ENCODE results near the gene ADARB1. TPM values are rescaled to one million over a fixed set of nuclear protein-coding genes. Genes with fewer than 3 reads are reported as not detected.

Gene ADARB1
- total and polyA plus RNA-seq, 2 of the 8 experiments (the other 6 are each of a cell fraction or from before 2014, with no cell fraction given), result 4.7 to 14.9 TPM

DNA sequence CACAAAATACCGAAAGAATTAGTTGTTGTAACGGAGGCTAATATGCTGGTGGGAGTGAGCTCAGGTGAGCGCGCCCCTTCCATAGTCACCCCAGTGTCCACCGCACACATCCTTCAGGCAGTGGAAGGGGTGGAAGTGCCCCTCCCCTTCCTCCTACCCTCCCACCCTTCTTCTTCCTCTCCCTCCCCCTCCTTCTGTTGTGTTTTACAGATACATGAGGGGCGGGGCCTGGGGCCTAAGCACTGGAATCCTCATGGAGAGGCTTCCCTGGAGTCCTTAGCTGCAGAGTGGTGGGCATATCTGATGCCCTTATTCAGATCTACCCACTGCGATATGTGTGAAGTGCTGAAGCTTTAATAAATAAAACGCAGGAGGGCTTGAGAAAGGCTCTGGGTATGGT, 10.3 kb upstream of the ADARB1 start (continued):
- TF ChIP-seq, protein P1, sequence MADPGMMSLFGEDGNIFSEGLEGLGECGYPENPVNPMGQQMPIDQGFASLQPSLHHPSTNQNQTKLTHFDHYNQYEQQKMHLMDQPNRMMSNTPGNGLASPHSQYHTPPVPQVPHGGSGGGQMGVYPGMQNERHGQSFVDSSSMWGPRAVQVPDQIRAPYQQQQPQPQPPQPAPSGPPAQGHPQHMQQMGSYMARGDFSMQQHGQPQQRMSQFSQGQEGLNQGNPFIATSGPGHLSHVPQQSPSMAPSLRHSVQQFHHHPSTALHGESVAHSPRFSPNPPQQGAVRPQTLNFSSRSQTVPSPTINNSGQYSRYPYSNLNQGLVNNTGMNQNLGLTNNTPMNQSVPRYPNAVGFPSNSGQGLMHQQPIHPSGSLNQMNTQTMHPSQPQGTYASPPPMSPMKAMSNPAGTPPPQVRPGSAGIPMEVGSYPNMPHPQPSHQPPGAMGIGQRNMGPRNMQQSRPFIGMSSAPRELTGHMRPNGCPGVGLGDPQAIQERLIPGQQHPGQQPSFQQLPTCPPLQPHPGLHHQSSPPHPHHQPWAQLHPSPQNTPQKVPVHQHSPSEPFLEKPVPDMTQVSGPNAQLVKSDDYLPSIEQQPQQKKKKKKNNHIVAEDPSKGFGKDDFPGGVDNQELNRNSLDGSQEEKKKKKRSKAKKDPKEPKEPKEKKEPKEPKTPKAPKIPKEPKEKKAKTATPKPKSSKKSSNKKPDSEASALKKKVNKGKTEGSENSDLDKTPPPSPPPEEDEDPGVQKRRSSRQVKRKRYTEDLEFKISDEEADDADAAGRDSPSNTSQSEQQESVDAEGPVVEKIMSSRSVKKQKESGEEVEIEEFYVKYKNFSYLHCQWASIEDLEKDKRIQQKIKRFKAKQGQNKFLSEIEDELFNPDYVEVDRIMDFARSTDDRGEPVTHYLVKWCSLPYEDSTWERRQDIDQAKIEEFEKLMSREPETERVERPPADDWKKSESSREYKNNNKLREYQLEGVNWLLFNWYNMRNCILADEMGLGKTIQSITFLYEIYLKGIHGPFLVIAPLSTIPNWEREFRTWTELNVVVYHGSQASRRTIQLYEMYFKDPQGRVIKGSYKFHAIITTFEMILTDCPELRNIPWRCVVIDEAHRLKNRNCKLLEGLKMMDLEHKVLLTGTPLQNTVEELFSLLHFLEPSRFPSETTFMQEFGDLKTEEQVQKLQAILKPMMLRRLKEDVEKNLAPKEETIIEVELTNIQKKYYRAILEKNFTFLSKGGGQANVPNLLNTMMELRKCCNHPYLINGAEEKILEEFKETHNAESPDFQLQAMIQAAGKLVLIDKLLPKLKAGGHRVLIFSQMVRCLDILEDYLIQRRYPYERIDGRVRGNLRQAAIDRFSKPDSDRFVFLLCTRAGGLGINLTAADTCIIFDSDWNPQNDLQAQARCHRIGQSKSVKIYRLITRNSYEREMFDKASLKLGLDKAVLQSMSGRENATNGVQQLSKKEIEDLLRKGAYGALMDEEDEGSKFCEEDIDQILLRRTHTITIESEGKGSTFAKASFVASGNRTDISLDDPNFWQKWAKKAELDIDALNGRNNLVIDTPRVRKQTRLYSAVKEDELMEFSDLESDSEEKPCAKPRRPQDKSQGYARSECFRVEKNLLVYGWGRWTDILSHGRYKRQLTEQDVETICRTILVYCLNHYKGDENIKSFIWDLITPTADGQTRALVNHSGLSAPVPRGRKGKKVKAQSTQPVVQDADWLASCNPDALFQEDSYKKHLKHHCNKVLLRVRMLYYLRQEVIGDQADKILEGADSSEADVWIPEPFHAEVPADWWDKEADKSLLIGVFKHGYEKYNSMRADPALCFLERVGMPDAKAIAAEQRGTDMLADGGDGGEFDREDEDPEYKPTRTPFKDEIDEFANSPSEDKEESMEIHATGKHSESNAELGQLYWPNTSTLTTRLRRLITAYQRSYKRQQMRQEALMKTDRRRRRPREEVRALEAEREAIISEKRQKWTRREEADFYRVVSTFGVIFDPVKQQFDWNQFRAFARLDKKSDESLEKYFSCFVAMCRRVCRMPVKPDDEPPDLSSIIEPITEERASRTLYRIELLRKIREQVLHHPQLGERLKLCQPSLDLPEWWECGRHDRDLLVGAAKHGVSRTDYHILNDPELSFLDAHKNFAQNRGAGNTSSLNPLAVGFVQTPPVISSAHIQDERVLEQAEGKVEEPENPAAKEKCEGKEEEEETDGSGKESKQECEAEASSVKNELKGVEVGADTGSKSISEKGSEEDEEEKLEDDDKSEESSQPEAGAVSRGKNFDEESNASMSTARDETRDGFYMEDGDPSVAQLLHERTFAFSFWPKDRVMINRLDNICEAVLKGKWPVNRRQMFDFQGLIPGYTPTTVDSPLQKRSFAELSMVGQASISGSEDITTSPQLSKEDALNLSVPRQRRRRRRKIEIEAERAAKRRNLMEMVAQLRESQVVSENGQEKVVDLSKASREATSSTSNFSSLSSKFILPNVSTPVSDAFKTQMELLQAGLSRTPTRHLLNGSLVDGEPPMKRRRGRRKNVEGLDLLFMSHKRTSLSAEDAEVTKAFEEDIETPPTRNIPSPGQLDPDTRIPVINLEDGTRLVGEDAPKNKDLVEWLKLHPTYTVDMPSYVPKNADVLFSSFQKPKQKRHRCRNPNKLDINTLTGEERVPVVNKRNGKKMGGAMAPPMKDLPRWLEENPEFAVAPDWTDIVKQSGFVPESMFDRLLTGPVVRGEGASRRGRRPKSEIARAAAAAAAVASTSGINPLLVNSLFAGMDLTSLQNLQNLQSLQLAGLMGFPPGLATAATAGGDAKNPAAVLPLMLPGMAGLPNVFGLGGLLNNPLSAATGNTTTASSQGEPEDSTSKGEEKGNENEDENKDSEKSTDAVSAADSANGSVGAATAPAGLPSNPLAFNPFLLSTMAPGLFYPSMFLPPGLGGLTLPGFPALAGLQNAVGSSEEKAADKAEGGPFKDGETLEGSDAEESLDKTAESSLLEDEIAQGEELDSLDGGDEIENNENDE (IDR thresholded peaks at IDR 0.05; ENCODE audit: insufficient replicate concordance, low read length), result no peak
- TF ChIP-seq HDAC2 (IDR thresholded peaks at IDR 0.05; ENCODE audit: borderline replicate concordance in 1 of 2, low read depth in 2 of 2, low read length in 2 of 2) (no peak), BACH1 (IDR thresholded peaks at IDR 0.05; ENCODE audit: low read length) (no peak), RFX5 (IDR thresholded peaks at IDR 0.05; ENCODE audit: borderline replicate concordance, low read depth, low read length) (no peak), SUZ12 (IDR thresholded peaks at IDR 0.05; ENCODE audit: low read length) (no peak), POLR2AphosphoS5 (IDR thresholded peaks at IDR 0.05; ENCODE audit: low read depth, low read length) (no peak), CEBPB (IDR thresholded peaks at IDR 0.05; ENCODE audit: low read depth, low read length) (no peak), GABPA (IDR thresholded peaks at IDR 0.05; ENCODE audit: borderline replicate concordance, insufficient read depth, low read length) (no peak), MAFK (IDR thresholded peaks at IDR 0.05; ENCODE audit: low read depth, low read length) (no peak)

Measured in H1 (cell line).